HepG2 (cell line): ENCODE data around the gene ODAD4. TPM values are rescaled to one million over a fixed set of nuclear protein-coding genes. Genes with fewer than 3 reads are reported as not detected.

Experiments used
- SPEN ChIP-seq: sonication (generic); formaldehyde crosslinking; IDR thresholded peaks from 2 replicates; pipeline ENCODE4 v1.5.1; 2020; ENCODE audit warnings: low read depth, mild to moderate bottlenecking, missing genetic modification reagents
- TEAD2 ChIP-seq: sonication (generic); formaldehyde crosslinking; IDR thresholded peaks from 2 replicates; pipeline ENCODE4 v1.9.0; 2021; ENCODE audit warnings: missing genetic modification reagents
- polyA plus RNA-seq, 8 experiments: library from polyadenylated mRNA; depleted of rRNA in 3 of 8; stranded (reverse) in 7 of 8; unstranded in 1 of 8; fragments of >200 nt; fragmentation: Illumina TruSeq in 4 of 8; extraction: Trizol in 4 of 8; gene quantifications; 2 replicates each; pipeline versions ENCODE4 v1.2.1 to v1.2.3, GENCODE V29; 2011 to 2016; ENCODE audit warnings: low read depth in 4 of 8, missing spikeins in 1 of 8, mixed read lengths in 1 of 8; ENCODE audit not compliant: insufficient read depth in 1 of 8
- total RNA-seq, 5 experiments: library from RNA; depleted of rRNA; stranded (reverse); fragments of >200 nt; fragmentation: Illumina TruSeq; extraction: Trizol; gene quantifications; 2 replicates each; pipeline ENCODE4 v1.2.3, GENCODE V29; 2016; ENCODE audit warnings: low read depth in 1 of 5
- TF ChIP-seq, protein P1 (sequence below): sonication (generic); formaldehyde crosslinking; IDR thresholded peaks from 2 replicates; pipeline ENCODE4 v1.8.0; 2022; ENCODE audit warnings: missing genetic modification reagents, mild to moderate bottlenecking, borderline replicate concordance
- TF ChIP-seq, protein P2 (sequence below): sonication (generic); formaldehyde crosslinking; IDR thresholded peaks from 2 replicates; pipeline ENCODE4 v1.4.0; 2020; ENCODE audit warnings: missing genetic modification reagents, low read depth, mild to moderate bottlenecking, borderline replicate concordance
- TF ChIP-seq, protein P3 (sequence below): sonication (generic); formaldehyde crosslinking; IDR thresholded peaks from 2 replicates; pipeline ENCODE4 v1.5.0; 2020; ENCODE audit warnings: mild to moderate bottlenecking, missing genetic modification reagents, moderate library complexity
- TF ChIP-seq, protein P4 (sequence below): sonication (generic); formaldehyde crosslinking; IDR thresholded peaks from one replicate; pipeline ENCODE4 v1.5.1; 2020; ENCODE audit warnings: mild to moderate bottlenecking, missing genetic modification reagents; ENCODE audit errors: not compliant biosample characterization

The ODAD4 gene
- total and polyA plus RNA-seq, 2 of the 13 experiments (the other 11 are each of a cell fraction or from before 2014, with no cell fraction given): 0.48 to 0.53 TPM

DNA sequence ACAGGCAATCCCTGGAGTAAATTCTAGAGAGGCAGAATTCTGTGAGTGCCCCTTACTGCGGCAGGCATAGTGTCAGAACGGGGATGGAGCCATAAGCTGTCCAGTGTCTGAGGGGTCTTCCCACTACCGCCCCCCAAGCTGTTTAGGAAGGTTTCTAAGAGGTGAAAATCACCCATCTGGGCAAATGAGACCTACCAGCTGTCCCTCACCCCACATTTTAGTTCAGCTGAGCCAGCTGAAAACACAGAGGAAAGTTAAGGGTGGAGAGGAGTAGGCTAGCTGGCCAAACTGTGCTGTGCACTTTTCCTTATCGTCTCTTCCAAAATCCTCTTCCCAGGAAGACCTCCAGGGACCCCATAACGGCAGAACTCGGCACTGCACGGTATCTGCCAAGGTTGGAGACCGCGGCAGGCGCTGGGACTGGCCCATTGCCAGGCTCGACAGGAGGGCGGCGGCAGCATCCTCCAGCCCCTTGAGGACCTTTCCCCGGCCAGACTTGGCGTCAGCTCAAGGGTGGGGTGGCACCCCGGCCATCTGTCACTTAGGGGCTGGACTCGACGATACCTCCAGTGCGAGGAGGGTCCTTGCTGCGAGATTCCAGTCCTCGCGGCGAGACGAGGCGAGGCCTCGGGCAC lies 12.6 kb upstream of the ODAD4 start (continued):
- TF ChIP-seq TEAD2: no peak
- TF ChIP-seq, protein P1, sequence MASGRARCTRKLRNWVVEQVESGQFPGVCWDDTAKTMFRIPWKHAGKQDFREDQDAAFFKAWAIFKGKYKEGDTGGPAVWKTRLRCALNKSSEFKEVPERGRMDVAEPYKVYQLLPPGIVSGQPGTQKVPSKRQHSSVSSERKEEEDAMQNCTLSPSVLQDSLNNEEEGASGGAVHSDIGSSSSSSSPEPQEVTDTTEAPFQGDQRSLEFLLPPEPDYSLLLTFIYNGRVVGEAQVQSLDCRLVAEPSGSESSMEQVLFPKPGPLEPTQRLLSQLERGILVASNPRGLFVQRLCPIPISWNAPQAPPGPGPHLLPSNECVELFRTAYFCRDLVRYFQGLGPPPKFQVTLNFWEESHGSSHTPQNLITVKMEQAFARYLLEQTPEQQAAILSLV (CRISPR knock-in tag): peak; percentile 34; the same call in 1 of the 2 replicates
- TF ChIP-seq, protein P2, sequence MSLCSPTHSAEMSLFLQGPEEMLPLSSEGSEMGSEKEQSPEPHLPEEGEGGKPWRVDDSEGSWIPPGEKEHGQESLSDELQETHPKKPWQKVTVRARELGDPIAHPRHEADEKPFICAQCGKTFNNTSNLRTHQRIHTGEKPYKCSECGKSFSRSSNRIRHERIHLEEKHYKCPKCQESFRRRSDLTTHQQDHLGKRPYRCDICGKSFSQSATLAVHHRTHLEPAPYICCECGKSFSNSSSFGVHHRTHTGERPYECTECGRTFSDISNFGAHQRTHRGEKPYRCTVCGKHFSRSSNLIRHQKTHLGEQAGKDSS: 0 out of 2 replicates have a peak, but pooled peaks have one; percentile 47
- TF ChIP-seq SPEN: peak; percentile 30; the same call in 1 of the 2 replicates
- TF ChIP-seq, protein P3, sequence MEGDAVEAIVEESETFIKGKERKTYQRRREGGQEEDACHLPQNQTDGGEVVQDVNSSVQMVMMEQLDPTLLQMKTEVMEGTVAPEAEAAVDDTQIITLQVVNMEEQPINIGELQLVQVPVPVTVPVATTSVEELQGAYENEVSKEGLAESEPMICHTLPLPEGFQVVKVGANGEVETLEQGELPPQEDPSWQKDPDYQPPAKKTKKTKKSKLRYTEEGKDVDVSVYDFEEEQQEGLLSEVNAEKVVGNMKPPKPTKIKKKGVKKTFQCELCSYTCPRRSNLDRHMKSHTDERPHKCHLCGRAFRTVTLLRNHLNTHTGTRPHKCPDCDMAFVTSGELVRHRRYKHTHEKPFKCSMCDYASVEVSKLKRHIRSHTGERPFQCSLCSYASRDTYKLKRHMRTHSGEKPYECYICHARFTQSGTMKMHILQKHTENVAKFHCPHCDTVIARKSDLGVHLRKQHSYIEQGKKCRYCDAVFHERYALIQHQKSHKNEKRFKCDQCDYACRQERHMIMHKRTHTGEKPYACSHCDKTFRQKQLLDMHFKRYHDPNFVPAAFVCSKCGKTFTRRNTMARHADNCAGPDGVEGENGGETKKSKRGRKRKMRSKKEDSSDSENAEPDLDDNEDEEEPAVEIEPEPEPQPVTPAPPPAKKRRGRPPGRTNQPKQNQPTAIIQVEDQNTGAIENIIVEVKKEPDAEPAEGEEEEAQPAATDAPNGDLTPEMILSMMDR (CRISPR knock-in tag): 0 out of 2 replicates have a peak, but pooled peaks have one; percentile 5
- TF ChIP-seq, protein P4, sequence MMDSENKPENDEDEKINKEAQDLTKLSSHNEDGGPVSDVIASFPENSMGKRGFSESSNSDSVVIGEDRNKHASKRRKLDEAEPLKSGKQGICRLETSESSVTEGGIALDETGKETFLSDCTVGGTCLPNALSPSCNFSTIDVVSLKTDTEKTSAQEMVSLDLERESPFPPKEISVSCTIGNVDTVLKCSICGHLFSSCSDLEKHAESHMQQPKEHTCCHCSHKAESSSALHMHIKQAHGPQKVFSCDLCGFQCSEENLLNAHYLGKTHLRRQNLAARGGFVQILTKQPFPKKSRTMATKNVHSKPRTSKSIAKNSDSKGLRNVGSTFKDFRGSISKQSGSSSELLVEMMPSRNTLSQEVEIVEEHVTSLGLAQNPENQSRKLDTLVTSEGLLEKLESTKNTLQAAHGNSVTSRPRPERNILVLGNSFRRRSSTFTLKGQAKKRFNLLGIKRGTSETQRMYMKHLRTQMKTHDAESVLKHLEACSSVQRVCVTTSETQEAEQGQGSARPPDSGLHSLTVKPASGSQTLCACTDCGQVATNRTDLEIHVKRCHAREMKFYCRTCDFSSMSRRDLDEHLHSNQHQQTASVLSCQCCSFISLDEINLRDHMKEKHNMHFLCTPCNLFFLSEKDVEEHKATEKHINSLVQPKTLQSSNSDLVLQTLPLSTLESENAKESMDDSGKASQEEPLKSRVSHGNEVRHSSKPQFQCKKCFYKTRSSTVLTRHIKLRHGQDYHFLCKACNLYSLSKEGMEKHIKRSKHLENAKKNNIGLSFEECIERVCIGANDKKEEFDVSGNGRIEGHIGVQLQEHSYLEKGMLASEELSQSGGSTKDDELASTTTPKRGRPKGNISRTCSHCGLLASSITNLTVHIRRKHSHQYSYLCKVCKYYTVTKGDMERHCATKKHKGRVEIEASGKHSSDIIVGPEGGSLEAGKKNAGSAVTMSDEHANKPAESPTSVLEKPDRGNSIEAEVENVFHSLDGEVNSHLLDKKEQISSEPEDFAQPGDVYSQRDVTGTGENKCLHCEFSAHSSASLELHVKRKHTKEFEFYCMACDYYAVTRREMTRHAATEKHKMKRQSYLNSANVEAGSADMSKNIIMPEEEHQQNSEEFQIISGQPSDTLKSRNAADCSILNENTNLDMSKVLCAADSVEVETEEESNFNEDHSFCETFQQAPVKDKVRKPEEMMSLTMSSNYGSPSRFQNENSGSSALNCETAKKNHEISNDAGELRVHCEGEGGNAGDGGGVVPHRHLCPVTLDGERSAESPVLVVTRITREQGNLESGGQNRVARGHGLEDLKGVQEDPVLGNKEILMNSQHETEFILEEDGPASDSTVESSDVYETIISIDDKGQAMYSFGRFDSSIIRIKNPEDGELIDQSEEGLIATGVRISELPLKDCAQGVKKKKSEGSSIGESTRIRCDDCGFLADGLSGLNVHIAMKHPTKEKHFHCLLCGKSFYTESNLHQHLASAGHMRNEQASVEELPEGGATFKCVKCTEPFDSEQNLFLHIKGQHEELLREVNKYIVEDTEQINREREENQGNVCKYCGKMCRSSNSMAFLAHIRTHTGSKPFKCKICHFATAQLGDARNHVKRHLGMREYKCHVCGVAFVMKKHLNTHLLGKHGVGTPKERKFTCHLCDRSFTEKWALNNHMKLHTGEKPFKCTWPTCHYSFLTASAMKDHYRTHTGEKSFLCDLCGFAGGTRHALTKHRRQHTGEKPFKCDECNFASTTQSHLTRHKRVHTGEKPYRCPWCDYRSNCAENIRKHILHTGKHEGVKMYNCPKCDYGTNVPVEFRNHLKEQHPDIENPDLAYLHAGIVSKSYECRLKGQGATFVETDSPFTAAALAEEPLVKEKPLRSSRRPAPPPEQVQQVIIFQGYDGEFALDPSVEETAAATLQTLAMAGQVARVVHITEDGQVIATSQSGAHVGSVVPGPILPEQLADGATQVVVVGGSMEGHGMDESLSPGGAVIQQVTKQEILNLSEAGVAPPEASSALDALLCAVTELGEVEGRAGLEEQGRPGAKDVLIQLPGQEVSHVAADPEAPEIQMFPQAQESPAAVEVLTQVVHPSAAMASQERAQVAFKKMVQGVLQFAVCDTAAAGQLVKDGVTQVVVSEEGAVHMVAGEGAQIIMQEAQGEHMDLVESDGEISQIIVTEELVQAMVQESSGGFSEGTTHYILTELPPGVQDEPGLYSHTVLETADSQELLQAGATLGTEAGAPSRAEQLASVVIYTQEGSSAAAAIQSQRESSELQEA: no peak
